Peyer's patch (tissue), 4 donors: Measurements from ENCODE around the gene SH3TC1. TPM values are rescaled to one million over a fixed set of nuclear protein-coding genes. Genes with fewer than 3 reads are reported as not detected.

Source experiments
- DNase-seq, 3 donors: peaks; one replicate each; pipeline ENCODE4 v3.0.0-alpha.2; 2017 to 2019
- H3K27ac ChIP-seq, 4 donors: fragments of 200-600 bp; sonication (generic); one replicate each; pipeline ENCODE4 v1.5.1; 2016 to 2019
- H3K27me3 ChIP-seq, 2 donors: fragments of 200-600 bp; sonication (generic); one replicate each; pipeline ENCODE4 v1.5.1; 2019
- H3K36me3 ChIP-seq, 3 donors: fragments of 200-600 bp; sonication (generic); one replicate each; pipeline ENCODE4 v1.5.1; 2016 to 2019
- H3K4me1 ChIP-seq, 4 donors: fragments of 200-600 bp; sonication (generic); one replicate each; pipeline ENCODE4 v1.5.1; 2016 to 2019
- H3K4me3 ChIP-seq, 4 donors: fragments of 200-600 bp; sonication (generic); 1 replicate in 3 of 4; 2 replicates in 1 of 4; pipeline ENCODE4 v1.5.1; 2016 to 2019; ENCODE audit warnings: mild to moderate bottlenecking in 1 of 4
- H3K9me3 ChIP-seq, 4 donors: fragments of 200-600 bp; sonication (generic); one replicate each; pipeline ENCODE4 v1.5.1; 2016 to 2019; ENCODE audit warnings: mild to moderate bottlenecking in 1 of 4
- CTCF ChIP-seq, 6 experiments: fragments of 450-650 bp in 4 of 6; fragments of 200-600 bp in 2 of 6; sonication (generic) in 1 of 6; IDR thresholded peaks; one replicate each; pipeline ENCODE4 v1.5.1; 2017 to 2019; ENCODE audit warnings: antibody characterized with exemption in 6 of 6, mild to moderate bottlenecking in 3 of 6, moderate library complexity in 1 of 6
- POLR2A ChIP-seq, 2 donors: fragments of 450-650 bp; IDR thresholded peaks; one replicate each; pipeline ENCODE4 v1.5.1; 2017; ENCODE audit warnings: antibody characterized with exemption in 2 of 2, mild to moderate bottlenecking in 2 of 2, moderate library complexity in 2 of 2
- total RNA-seq, 4 donors: library from RNA; depleted of rRNA; stranded (reverse); fragments of >200 nt; gene quantifications; one replicate each; pipeline ENCODE4 v1.1.0, GENCODE V29; 2016

Gene SH3TC1
- total RNA-seq, 4 donors from 2014 or later = 4.2 to 88.3 (median 11.8) TPM

GRCh38 chr4:8284391-8284790 is 85.3 kb downstream of the SH3TC1 start:
- no peaks in the 10 kb centered on the region for H3K9me3 ChIP-seq
- H3K36me3 ChIP-seq = no peaks in the 10 kb centered on the region
- no peak overlapping the region for H3K4me3 ChIP-seq
- H3K4me1 ChIP-seq = peaks cover 0 to under 1% (median 0%) of the 10 kb centered on the region in 4 donors
- H3K27ac ChIP-seq = no peak overlapping the region
- no peak for DNase-seq
- no peaks in the 10 kb centered on the region for H3K27me3 ChIP-seq
- TF ChIP-seq POLR2A (IDR thresholded peaks at IDR 0.05) = no peak
- no peak for TF ChIP-seq CTCF (IDR thresholded peaks at IDR 0.05)

- Histone ChIP-seq H3K4me1 (no peaks in the 10 kb centered on the region), H3K4me3 (no peak overlapping the region), H3K9me3 (no peaks in the 10 kb centered on the region), H3K27ac (no peak overlapping the region), H3K27me3 (no peaks in the 10 kb centered on the region), H3K36me3 (no peaks in the 10 kb centered on the region)
- TF ChIP-seq CTCF (IDR thresholded peaks at IDR 0.05) (no peak), POLR2A (IDR thresholded peaks at IDR 0.05) (no peak)
- no peak for DNase-seq
Measured at GRCh38 chr4:8285143-8285975, 86.3 kb downstream of the SH3TC1 start.

GRCh38 chr4:8285976-8286718 is 87.1 kb downstream of the SH3TC1 start:
- H3K27ac ChIP-seq = no peak overlapping the region
- H3K4me1 ChIP-seq = no peaks in the 10 kb centered on the region
- H3K27me3 ChIP-seq = no peaks in the 10 kb centered on the region
- H3K9me3 ChIP-seq = no peaks in the 10 kb centered on the region
- DNase-seq = no peak
- TF ChIP-seq POLR2A (IDR thresholded peaks at IDR 0.05) = no peak
- no peak for TF ChIP-seq CTCF (IDR thresholded peaks at IDR 0.05)
- H3K36me3 ChIP-seq = no peaks in the 10 kb centered on the region
- H3K4me3 ChIP-seq = no peak overlapping the region

GRCh38 chr4:8286719-8287342 is 87.7 kb downstream of the SH3TC1 start:
- no peak for TF ChIP-seq POLR2A (IDR thresholded peaks at IDR 0.05)
- no peak overlapping the region for H3K27ac ChIP-seq

GRCh38 chr4:8287343-8288280 is 88.5 kb downstream of the SH3TC1 start:
- no peaks in the 10 kb centered on the region for H3K9me3 ChIP-seq
- no peaks in the 10 kb centered on the region for H3K27me3 ChIP-seq
- no peaks in the 10 kb centered on the region for H3K36me3 ChIP-seq
- no peaks in the 10 kb centered on the region for H3K4me1 ChIP-seq
- no peak overlapping the region for H3K27ac ChIP-seq
- no peak overlapping the region for H3K4me3 ChIP-seq
- DNase-seq = no peak
- no peak for TF ChIP-seq POLR2A (IDR thresholded peaks at IDR 0.05)
- no peak for TF ChIP-seq CTCF (IDR thresholded peaks at IDR 0.05)

More at GRCh38 chr4:8286719-8287342, 87.7 kb downstream of the SH3TC1 start:
- Histone ChIP-seq H3K4me1 (no peaks in the 10 kb centered on the region), H3K27me3 (no peaks in the 10 kb centered on the region), H3K4me3 (no peak overlapping the region), H3K36me3 (no peaks in the 10 kb centered on the region), H3K9me3 (no peaks in the 10 kb centered on the region)
- no peak for DNase-seq
